Measurements from ENCODE around the gene AMBP.

AMBP gene

DNA sequence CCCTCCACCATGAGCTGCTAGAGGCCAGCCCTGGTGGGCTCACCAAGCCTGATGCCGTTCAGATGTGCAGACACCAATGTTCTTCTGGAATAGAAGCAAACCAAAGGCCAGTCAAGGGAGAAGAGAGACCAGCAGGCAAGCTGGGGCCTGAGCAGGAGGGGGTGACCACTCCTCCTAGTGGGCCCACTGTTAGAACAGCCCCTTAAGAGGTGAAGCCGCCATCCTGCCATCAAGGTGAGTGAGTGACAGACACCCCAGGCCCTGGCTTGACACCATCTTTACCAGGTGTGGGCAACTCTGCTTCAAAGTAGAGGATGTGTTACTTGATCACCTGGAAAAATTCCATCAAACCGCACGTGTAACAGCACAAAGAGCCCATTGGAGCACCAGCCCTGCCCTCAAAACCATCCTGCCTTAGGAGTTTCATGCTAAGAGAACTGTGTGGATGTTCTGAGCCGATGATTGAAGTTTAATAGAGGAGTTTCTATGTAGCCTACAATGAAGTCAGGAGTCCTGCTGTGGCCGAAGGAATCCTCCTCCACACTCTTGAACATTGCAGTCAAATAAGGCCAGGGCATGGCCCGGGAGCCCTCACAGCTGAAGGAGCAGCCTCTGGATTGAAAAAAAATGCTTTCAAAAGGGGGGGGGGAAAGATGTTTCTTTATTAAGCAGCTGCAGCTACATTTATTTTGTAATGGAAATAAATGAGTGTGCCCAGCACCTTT, 20.8 kb downstream of the AMBP start:
- H3K27me3 ChIP-seq (ENCODE audit: control insufficient read depth, insufficient read depth, low read length), result no peaks in the 10 kb centered on the region
- no peak overlapping the region for H3K9ac ChIP-seq (ENCODE audit: low read length)
- no peak overlapping the region for H3K4me3 ChIP-seq (ENCODE audit: low read length)
- no peaks in the 10 kb centered on the region for H3K4me1 ChIP-seq (ENCODE audit: control insufficient read depth, insufficient read depth, low read length)
- no peak overlapping the region for H3K27ac ChIP-seq (ENCODE audit: low read depth, low read length)
- H3K36me3 ChIP-seq (ENCODE audit: control insufficient read depth, insufficient read depth, low read length), result no peaks in the 10 kb centered on the region

DNA sequence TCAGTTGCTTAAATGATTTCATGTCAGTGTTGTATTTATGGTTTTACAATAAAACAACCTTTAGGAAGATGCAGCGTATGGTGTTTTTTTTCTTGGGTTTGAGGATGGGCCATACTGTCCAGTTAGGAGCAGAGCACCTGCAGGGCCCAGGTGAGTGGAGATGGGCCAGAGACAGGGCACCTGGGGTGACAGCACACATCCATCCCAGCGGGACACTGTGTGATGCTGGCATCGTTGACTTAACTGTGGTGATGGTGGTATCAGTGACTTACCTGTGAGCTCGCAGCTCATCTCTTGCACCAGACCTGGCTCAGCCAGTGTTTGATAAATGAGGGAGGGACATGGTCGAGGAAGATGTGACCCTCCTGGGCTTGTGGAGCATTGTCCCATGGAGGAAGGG, 21.6 kb downstream of the AMBP start:
- H3K4me1 ChIP-seq (ENCODE audit: control insufficient read depth, insufficient read depth, low read length), result no peaks in the 10 kb centered on the region
- no peak overlapping the region for H3K27ac ChIP-seq (ENCODE audit: low read depth, low read length)
- H3K36me3 ChIP-seq (ENCODE audit: control insufficient read depth, insufficient read depth, low read length), result no peaks in the 10 kb centered on the region
- H3K4me3 ChIP-seq (ENCODE audit: low read length), result no peak overlapping the region
- no peak overlapping the region for H3K9ac ChIP-seq (ENCODE audit: low read length)
- no peaks in the 10 kb centered on the region for H3K27me3 ChIP-seq (ENCODE audit: control insufficient read depth, insufficient read depth, low read length)

- no peak overlapping the region for H3K4me3 ChIP-seq (ENCODE audit: low read length)
- no peaks in the 10 kb centered on the region for H3K36me3 ChIP-seq (ENCODE audit: control insufficient read depth, insufficient read depth, low read length)
- no peak overlapping the region for H3K27ac ChIP-seq (ENCODE audit: low read depth, low read length)
- H3K27me3 ChIP-seq (ENCODE audit: control insufficient read depth, insufficient read depth, low read length), result no peaks in the 10 kb centered on the region
- no peaks in the 10 kb centered on the region for H3K4me1 ChIP-seq (ENCODE audit: control insufficient read depth, insufficient read depth, low read length)
- no peak overlapping the region for H3K9ac ChIP-seq (ENCODE audit: low read length)
Measured at GRCh38 chr9:114055894-114056293, 22.2 kb downstream of the AMBP start.

GRCh38 chr9:114055061-114055460, 23.0 kb downstream of the AMBP start:
- Histone ChIP-seq H3K36me3 (ENCODE audit: control insufficient read depth, insufficient read depth, low read length) (no peaks in the 10 kb centered on the region), H3K27ac (ENCODE audit: low read depth, low read length) (no peak overlapping the region), H3K4me3 (ENCODE audit: low read length) (no peak overlapping the region), H3K4me1 (ENCODE audit: control insufficient read depth, insufficient read depth, low read length) (no peaks in the 10 kb centered on the region), H3K27me3 (ENCODE audit: control insufficient read depth, insufficient read depth, low read length) (no peaks in the 10 kb centered on the region), H3K9ac (ENCODE audit: low read length) (no peak overlapping the region)

DNA sequence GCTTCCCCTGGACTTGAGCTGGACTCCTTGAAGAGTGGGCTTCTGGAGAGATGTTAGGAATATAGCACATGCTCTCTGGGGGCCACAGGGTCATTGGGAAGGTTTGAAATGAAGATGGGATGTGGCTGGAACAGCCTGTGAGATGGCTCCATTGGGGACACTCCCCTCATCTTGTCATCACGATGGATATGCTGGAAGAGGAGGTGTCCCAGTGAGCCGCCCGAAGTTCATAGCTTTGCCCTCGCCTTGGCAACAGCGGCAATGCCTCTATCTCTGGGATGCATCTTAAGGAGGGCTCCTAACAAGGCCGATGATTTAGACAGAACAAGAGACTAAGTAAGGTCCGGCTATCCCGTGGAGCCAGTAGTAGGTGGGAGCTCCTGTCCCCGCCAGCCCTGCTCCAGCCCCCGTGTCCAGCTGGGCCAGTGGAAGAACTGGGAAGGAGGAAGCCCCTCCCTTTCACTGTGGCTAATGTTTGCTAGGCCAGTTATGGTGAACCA, 23.9 kb downstream of the AMBP start:
- Histone ChIP-seq H3K9ac (ENCODE audit: low read length) (no peak overlapping the region), H3K27ac (ENCODE audit: low read depth, low read length) (no peak overlapping the region), H3K27me3 (ENCODE audit: control insufficient read depth, insufficient read depth, low read length) (no peaks in the 10 kb centered on the region), H3K4me1 (ENCODE audit: control insufficient read depth, insufficient read depth, low read length) (no peaks in the 10 kb centered on the region), H3K4me3 (ENCODE audit: low read length) (no peak overlapping the region), H3K36me3 (ENCODE audit: control insufficient read depth, insufficient read depth, low read length) (peaks cover under 1% of the 10 kb centered on the region)

GRCh38 chr9:114053246-114054005, 24.7 kb downstream of the AMBP start:
- H3K9ac ChIP-seq (ENCODE audit: low read length), result no peak overlapping the region
- no peak overlapping the region for H3K27ac ChIP-seq (ENCODE audit: low read depth, low read length)
- no peaks in the 10 kb centered on the region for H3K27me3 ChIP-seq (ENCODE audit: control insufficient read depth, insufficient read depth, low read length)
- peaks cover 9% of the 10 kb centered on the region for H3K36me3 ChIP-seq (ENCODE audit: control insufficient read depth, insufficient read depth, low read length)
- no peaks in the 10 kb centered on the region for H3K4me1 ChIP-seq (ENCODE audit: control insufficient read depth, insufficient read depth, low read length)
- no peak overlapping the region for H3K4me3 ChIP-seq (ENCODE audit: low read length)

DNA sequence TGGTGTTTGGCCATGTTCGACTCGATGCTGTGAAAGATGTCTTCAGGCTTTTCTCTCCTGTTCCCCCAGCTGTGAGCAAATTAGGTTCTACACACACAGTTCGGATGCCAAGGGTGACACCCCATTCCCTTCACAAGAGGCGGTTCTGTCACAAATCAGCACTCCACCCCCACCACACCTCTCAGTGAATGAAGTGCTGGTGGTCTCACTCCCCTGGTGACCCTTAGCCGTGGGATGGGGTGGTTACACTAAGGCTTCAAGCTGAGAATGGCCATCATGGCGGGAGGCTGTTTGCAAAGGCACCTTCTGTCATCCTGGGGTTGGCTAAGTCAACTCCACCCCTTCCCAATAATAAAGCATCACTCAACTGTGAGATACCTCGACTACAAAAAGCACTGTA, 26.4 kb downstream of the AMBP start:
- Histone ChIP-seq H3K36me3 (ENCODE audit: control insufficient read depth, insufficient read depth, low read length) (peaks cover 9% of the 10 kb centered on the region), H3K27ac (ENCODE audit: low read depth, low read length) (no peak overlapping the region), H3K4me3 (ENCODE audit: low read length) (no peak overlapping the region), H3K4me1 (ENCODE audit: control insufficient read depth, insufficient read depth, low read length) (no peaks in the 10 kb centered on the region), H3K27me3 (ENCODE audit: control insufficient read depth, insufficient read depth, low read length) (no peaks in the 10 kb centered on the region), H3K9ac (ENCODE audit: low read length) (no peak overlapping the region)

- Histone ChIP-seq H3K36me3 (ENCODE audit: control insufficient read depth, insufficient read depth, low read length) (peaks cover 9% of the 10 kb centered on the region), H3K27me3 (ENCODE audit: control insufficient read depth, insufficient read depth, low read length) (no peaks in the 10 kb centered on the region), H3K9ac (ENCODE audit: low read length) (no peak overlapping the region), H3K4me1 (ENCODE audit: control insufficient read depth, insufficient read depth, low read length) (no peaks in the 10 kb centered on the region), H3K4me3 (ENCODE audit: low read length) (no peak overlapping the region), H3K27ac (ENCODE audit: low read depth, low read length) (no peak overlapping the region)
Measured at GRCh38 chr9:114051281-114051680, 26.8 kb downstream of the AMBP start.

DNA sequence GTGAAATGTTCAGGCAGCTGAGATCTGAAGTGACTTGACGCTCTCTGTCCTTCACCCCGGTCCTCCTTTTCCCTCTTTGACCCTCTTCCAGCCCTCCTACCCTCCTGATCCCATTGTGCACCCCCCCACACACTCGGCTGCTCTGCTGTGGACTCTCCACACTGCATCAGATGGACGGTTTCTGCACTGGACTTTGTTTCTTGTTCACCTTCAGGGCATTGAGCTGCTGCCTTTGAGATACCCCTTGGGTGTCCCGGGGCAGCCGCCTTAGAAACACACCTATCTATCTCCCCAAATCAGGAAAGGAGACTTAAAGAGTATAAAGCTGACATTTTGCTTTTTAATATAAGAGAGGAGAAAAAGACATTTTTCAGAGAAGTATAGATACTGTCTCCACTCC, 27.5 kb downstream of the AMBP start:
- Histone ChIP-seq H3K9ac (ENCODE audit: low read length) (no peak overlapping the region), H3K36me3 (ENCODE audit: control insufficient read depth, insufficient read depth, low read length) (peaks cover 9% of the 10 kb centered on the region), H3K27me3 (ENCODE audit: control insufficient read depth, insufficient read depth, low read length) (no peaks in the 10 kb centered on the region)

DNA sequence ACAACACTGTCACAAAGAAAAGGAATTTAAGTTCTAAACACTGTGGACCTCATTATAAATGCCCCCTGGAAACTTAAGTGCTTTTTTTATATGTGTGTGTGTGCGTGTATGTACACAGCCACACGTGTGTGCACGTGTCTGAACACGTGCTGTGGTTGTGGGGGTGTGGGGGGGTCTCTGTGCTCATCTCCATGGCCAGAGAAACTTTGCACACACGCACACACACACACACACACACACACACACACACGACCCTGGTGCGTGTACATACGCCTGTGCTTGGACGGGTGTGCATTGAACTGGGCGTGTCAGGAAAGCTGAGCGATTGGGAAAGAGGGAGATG, 27.9 kb downstream of the AMBP start:
- Histone ChIP-seq H3K27ac (ENCODE audit: low read depth, low read length) (no peak overlapping the region), H3K4me3 (ENCODE audit: low read length) (no peak overlapping the region), H3K9ac (ENCODE audit: low read length) (no peak overlapping the region), H3K27me3 (ENCODE audit: control insufficient read depth, insufficient read depth, low read length) (no peaks in the 10 kb centered on the region), H3K4me1 (ENCODE audit: control insufficient read depth, insufficient read depth, low read length) (no peaks in the 10 kb centered on the region), H3K36me3 (ENCODE audit: control insufficient read depth, insufficient read depth, low read length) (peaks cover 9% of the 10 kb centered on the region)

More for the DNA sequence above, 27.5 kb downstream of the AMBP start:
- no peak overlapping the region for H3K27ac ChIP-seq (ENCODE audit: low read depth, low read length)
- H3K4me3 ChIP-seq (ENCODE audit: low read length), result no peak overlapping the region
- no peaks in the 10 kb centered on the region for H3K4me1 ChIP-seq (ENCODE audit: control insufficient read depth, insufficient read depth, low read length)

GRCh38 chr9:114049441-114050225, 28.5 kb downstream of the AMBP start:
- Histone ChIP-seq H3K4me3 (ENCODE audit: low read length) (no peak overlapping the region), H3K27me3 (ENCODE audit: control insufficient read depth, insufficient read depth, low read length) (no peaks in the 10 kb centered on the region), H3K4me1 (ENCODE audit: control insufficient read depth, insufficient read depth, low read length) (no peaks in the 10 kb centered on the region), H3K36me3 (ENCODE audit: control insufficient read depth, insufficient read depth, low read length) (peaks cover 9% of the 10 kb centered on the region), H3K9ac (ENCODE audit: low read length) (no peak overlapping the region), H3K27ac (ENCODE audit: low read depth, low read length) (no peak overlapping the region)

Data from rectal smooth muscle tissue (tissue), 1 donor.